OCI-LY3 (cell line): ENCODE measurements around the gene CKLF.

Source experiments
- H2AFZ ChIP-seq: fragments of 200-600, 300-600 bp; shearing (Covaris generic); 2 replicates; pipeline ENCODE4 v1.6.0; 2014; ENCODE audit warnings: antibody characterized with exemption, low read depth, low read length
- H3K27ac ChIP-seq: fragments of 200-600, 300-600 bp; sonication (generic); 2 replicates; pipeline ENCODE4 v1.5.1; 2014; ENCODE audit warnings: mild to moderate bottlenecking, low read length, moderate library complexity, mixed read lengths
- H3K27me3 ChIP-seq: fragments of 200-600, 300-600 bp; sonication (generic); 2 replicates; pipeline ENCODE4 v1.6.1; 2014; ENCODE audit warnings: low read depth, low read length, mixed read lengths
- H3K36me3 ChIP-seq: fragments of 200-600, 300-600 bp; sonication (generic); replicated peaks from 2 replicates; pipeline ENCODE3; 2014; ENCODE audit warnings: low read depth, low read length, mixed read lengths
- H3K4me1 ChIP-seq: fragments of 300-600, 200-600 bp; sonication (generic); 2 replicates; pipeline ENCODE4 v1.6.1; 2014; ENCODE audit warnings: low read length, mixed read lengths
- H3K4me2 ChIP-seq: fragments of 200-600, 300-600 bp; sonication (generic); 2 replicates; pipeline ENCODE4 v1.6.1; 2014; ENCODE audit warnings: low read length, mixed read lengths
- H3K4me3 ChIP-seq: fragments of 300-600, 200-600 bp; sonication (generic); 2 replicates; pipeline ENCODE4 v1.5.1; 2014; ENCODE audit warnings: antibody characterized with exemption, mild to moderate bottlenecking, low read length, moderate library complexity
- H3K79me2 ChIP-seq: fragments of 300-600, 200-600 bp; shearing (Covaris generic); 2 replicates; pipeline ENCODE4 v1.6.1; 2014; ENCODE audit warnings: mild to moderate bottlenecking, low read length, mixed read lengths
- H3K9ac ChIP-seq: fragments of 300-600, 200-600 bp; shearing (Covaris generic); 2 replicates; pipeline ENCODE4 v1.6.0; 2014; ENCODE audit warnings: mild to moderate bottlenecking, low read length, moderate library complexity
- H3K9me3 ChIP-seq: fragments of 200-600, 300-600 bp; shearing (Covaris generic); 2 replicates; pipeline ENCODE4 v1.6.1; 2014; ENCODE audit warnings: low read length, mixed read lengths; ENCODE audit not compliant: insufficient read depth
- H4K20me1 ChIP-seq: fragments of 200-600, 300-600 bp; sonication (generic); 2 replicates; pipeline ENCODE4 v1.6.1; 2016; ENCODE audit warnings: low read length, mixed read lengths; ENCODE audit not compliant: insufficient read depth
- EZH2phosphoT487 ChIP-seq: fragments of 200-600 bp; shearing (Covaris generic); IDR thresholded peaks from 2 replicates; pipeline ENCODE4 v1.6.1; 2018; ENCODE audit warnings: antibody characterized with exemption, mixed run types, low read depth
- TF ChIP-seq, protein P1 (sequence below): fragments of 200-600, 300-600 bp; sonication (generic); IDR thresholded peaks from 2 replicates; pipeline ENCODE4 v1.5.1; 2014; ENCODE audit warnings: antibody characterized with exemption, low read length, low read depth

The CKLF gene

DNA sequence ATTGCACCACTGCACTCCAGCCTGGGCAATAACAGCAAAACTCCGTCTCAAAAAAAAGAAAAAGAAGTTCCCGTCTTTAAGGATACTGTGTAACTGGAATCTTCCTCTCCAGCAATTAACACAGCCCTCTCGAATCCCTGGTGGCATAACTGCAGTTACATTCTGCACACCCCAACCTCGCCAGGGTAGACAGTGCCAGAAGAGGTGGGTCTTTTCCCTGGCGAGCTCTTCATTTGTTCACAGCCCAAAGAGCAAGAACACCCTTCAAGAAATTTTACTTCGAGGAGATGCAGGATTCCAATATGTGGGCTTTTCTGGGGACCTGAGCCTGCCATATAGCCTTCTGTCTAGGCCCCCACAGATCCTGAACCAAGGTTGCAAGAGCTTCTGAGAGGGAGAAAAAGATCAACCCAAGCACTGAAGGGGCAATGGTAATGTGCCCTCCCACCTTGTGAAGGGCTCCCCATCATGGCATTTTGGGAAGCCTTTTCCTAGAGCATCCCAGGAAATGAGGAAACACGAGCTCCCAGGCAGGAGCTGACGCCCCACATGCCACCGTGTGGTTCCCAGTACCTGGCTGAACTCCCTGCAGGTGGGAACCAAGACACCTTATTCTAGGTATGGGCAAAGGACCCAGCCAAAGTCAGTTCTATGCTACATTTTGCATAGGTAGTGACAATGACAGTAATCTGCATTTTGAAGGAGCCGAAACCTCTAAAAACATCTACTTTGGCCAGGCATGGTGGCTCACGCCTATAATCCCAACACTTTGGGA is 29.4 kb upstream of the CKLF start:
- Histone ChIP-seq H4K20me1 (no peaks in the 10 kb centered on the region), H3K79me2 (no peaks in the 10 kb centered on the region), H3K9ac (no peak overlapping the region), H3K36me3 (no peaks in the 10 kb centered on the region), H3K4me3 (no peak overlapping the region), H2AFZ (no peak overlapping the region), H3K4me1 (peaks cover 72% of the 10 kb centered on the region), H3K9me3 (no peaks in the 10 kb centered on the region), H3K27me3 (peaks cover 34% of the 10 kb centered on the region), H3K4me2 (peak overlapping the region; percentile 71), H3K27ac (no peak overlapping the region)
- TF ChIP-seq EZH2phosphoT487, result no peak
- TF ChIP-seq, protein P1, sequence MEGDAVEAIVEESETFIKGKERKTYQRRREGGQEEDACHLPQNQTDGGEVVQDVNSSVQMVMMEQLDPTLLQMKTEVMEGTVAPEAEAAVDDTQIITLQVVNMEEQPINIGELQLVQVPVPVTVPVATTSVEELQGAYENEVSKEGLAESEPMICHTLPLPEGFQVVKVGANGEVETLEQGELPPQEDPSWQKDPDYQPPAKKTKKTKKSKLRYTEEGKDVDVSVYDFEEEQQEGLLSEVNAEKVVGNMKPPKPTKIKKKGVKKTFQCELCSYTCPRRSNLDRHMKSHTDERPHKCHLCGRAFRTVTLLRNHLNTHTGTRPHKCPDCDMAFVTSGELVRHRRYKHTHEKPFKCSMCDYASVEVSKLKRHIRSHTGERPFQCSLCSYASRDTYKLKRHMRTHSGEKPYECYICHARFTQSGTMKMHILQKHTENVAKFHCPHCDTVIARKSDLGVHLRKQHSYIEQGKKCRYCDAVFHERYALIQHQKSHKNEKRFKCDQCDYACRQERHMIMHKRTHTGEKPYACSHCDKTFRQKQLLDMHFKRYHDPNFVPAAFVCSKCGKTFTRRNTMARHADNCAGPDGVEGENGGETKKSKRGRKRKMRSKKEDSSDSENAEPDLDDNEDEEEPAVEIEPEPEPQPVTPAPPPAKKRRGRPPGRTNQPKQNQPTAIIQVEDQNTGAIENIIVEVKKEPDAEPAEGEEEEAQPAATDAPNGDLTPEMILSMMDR, result no peak

DNA sequence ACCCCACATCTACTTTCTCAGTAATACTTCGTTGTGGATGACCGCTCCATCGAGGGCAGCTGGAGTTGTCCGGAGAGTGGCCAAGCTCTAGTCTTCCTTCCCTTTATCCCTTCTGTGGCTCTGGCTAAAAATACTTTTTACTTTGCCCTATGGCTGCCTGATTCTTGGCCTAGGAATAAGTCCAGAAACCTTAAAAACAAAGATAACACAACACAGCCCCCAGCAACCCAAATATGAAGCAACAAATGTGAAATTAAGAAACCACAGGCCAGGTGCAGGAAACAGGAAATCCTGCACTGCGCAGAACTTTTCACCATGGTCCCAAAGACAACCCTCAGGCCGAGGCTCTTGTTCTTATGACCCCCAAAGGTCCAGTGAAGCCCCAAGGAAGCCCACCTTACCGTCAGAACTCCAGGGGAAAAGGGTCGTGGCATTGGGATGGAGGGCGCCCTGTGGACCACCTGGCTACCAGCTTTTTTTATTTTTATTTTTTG is 28.5 kb upstream of the CKLF start:
- H4K20me1 ChIP-seq, result no peaks in the 10 kb centered on the region
- H3K79me2 ChIP-seq, result no peaks in the 10 kb centered on the region
- H3K4me2 ChIP-seq, result peak overlapping the region; percentile 64
- H3K9ac ChIP-seq, result no peak overlapping the region; the same call in 1 of the 2 replicates
- H3K36me3 ChIP-seq, result no peaks in the 10 kb centered on the region
- H3K27me3 ChIP-seq, result peaks cover 34% of the 10 kb centered on the region
- H3K4me3 ChIP-seq, result peak overlapping the region; percentile 45; the same call in 1 of the 2 replicates
- H2AFZ ChIP-seq, result no peak overlapping the region
- no peaks in the 10 kb centered on the region for H3K9me3 ChIP-seq
- peaks cover 64% of the 10 kb centered on the region for H3K4me1 ChIP-seq
- TF ChIP-seq, protein P1, result no peak
- H3K27ac ChIP-seq, result peak overlapping the region; percentile 36; the same call in 1 of the 2 replicates

DNA sequence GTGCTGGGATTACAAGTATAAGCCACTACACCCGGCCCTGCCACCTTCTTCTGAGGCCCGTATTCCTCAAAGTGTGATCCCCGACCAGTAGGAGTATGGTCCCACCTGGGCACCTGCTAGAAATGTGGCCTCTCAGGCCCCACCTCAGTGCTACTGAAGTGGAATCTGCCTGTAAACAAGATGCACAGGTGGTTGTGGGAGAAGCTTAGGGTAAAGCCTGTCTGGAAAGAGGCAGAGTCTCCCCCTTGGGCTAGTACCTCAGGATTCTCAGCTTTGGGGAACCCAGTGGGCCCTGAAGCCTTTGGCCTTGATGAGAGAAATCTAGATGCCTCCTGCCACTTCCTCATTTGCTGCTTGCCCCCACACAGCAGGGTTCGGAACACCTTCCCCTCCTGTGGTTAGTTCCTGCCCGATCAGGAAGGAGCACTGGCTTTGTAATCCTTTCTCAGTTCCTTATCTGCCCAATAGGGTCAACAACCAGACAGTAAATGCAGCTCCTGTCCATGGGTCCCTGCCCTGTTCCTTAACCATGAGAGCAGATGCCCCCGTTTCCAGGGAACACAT is 27.7 kb upstream of the CKLF start:
- Histone ChIP-seq H2AFZ (no peak overlapping the region), H3K79me2 (no peaks in the 10 kb centered on the region), H3K4me1 (peaks cover 60% of the 10 kb centered on the region), H3K36me3 (no peaks in the 10 kb centered on the region), H3K27me3 (peaks cover 34% of the 10 kb centered on the region), H3K4me2 (peak overlapping the region; percentile 64), H4K20me1 (no peaks in the 10 kb centered on the region), H3K4me3 (peak overlapping the region; percentile 45), H3K9ac (peak overlapping the region; percentile 39; the same call in 1 of the 2 replicates), H3K27ac (peak overlapping the region; percentile 36), H3K9me3 (no peaks in the 10 kb centered on the region)
- TF ChIP-seq, protein P1, result no peak
- TF ChIP-seq EZH2phosphoT487, result 0 out of 2 replicates have a peak, but pooled peaks have one; percentile 74

DNA sequence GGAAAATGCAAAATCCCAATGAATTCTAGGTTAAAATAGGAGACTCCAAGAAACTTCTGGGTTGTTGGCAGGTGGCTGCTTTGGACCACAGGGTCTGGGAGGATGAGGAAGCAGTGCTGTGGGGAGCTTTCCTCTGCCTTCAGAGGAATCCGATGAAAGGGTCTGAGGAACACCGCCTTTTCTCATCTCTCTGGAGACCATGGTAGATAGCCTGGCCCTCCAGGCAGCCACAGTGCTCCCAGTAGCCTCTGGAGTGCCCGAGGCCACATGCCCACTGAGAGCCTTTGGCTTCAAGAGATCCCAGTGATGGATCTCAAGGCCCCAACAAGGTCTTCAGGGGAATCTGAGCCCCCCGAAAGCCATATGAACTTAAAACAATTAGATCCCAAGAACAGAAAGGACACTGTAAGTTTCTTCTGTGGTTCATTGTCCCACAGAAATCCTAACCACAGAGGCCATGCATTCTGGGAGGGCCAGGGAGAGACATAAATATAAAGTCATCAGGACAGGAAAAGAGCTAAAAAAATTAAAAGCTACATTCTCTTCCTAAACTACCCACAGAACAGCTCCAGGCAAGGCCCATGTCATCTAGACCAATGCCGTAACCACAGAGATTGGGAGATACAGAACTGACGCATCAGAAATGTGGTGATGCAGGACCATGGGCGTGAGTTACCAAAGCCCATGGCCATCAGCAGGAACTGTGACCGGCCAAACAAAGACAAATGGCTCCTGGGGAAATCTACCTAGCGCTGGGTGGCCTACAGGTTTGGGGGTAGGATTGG is 26.8 kb upstream of the CKLF start:
- Histone ChIP-seq H3K4me1 (peaks cover 51% of the 10 kb centered on the region), H3K4me2 (no peak overlapping the region), H3K9ac (no peak overlapping the region), H2AFZ (no peak overlapping the region), H3K27ac (no peak overlapping the region), H3K9me3 (no peaks in the 10 kb centered on the region), H4K20me1 (no peaks in the 10 kb centered on the region), H3K4me3 (no peak overlapping the region), H3K27me3 (peaks cover 34% of the 10 kb centered on the region), H3K79me2 (no peaks in the 10 kb centered on the region), H3K36me3 (no peaks in the 10 kb centered on the region)
- TF ChIP-seq, protein P1, result no peak
- no peak for TF ChIP-seq EZH2phosphoT487
